Activated CD4-positive, alpha-beta T cell treated with anti-CD3 and anti-CD28 coated beads, Interleukin-2, amount 50 U/mL, for 1 hour (primary cell): ENCODE measurements around the gene PLA2G7.

Source experiments
- DNase-seq: peaks from one replicate; pipeline ENCODE4 v3.0.0-alpha.2; 2020

Gene PLA2G7

DNA sequence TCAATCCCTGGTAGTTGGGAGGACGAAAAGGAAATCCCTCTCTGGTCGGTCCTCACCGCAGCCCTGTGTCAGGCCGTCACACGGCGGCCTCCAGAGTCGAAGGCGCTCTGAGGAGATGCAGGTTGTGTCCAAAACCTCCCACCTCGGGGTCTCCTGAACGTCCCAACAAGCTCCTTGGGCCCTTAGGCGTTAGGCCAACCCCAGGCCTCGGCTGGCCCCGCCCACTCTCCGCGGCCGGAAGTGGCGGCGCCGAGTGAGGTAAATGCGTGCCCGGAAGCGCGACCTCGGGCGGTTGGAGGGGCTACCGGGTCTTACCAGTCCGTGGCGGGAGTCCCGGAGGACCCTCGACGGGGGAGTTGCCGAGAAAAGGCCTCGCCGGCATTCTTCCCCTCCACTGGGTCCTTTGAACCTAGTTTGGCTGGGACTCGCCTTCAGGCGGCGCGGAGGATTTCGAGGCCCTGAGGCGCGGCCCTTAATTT, 47.5 kb downstream of the PLA2G7 start, which contains the start of gene TDRD6:
Gene TDRD6, plus strand, starts transcription at position 267 of the 479 bp plus-strand sequence. CDS start 244 bp downstream, outside the sequence.
- no peak for DNase-seq

DNA sequence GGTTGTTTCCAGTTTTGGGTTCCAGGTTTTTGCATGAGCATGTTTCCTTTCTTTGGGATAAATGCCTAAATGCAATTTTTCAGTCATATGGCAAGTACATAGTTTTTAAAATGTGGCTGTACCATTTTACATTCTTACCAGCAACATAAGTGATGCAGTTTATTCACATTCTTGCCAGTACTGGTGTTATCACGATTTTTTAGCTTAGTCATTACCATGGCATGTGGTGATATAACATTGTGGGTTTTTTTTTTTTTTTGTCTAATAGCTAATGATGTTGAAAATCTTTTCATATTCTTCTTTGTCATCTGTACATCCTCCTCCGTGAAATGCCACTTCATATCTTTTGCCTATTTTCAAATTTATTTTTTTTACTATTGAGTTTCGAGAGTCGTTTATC, 50.4 kb downstream of the PLA2G7 start:
- DNase-seq, result no peak

DNA sequence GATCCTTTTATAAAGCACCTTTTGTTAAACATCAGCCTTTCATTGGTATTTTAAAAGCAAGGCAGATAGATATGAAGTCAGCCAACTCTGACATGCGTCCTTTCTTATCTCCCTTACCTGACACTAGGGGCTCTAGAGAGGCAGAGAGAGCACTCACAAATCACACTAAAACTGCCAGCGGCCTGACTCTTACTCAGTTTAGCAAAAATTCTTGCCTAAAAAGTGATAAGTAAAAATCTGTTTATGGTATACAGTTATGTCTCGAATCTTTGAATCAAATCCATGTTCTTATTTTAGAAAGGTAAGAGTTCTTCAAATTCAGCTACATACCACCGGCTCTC, 57.9 kb downstream of the PLA2G7 start:
- DNase-seq, result no peak

DNA sequence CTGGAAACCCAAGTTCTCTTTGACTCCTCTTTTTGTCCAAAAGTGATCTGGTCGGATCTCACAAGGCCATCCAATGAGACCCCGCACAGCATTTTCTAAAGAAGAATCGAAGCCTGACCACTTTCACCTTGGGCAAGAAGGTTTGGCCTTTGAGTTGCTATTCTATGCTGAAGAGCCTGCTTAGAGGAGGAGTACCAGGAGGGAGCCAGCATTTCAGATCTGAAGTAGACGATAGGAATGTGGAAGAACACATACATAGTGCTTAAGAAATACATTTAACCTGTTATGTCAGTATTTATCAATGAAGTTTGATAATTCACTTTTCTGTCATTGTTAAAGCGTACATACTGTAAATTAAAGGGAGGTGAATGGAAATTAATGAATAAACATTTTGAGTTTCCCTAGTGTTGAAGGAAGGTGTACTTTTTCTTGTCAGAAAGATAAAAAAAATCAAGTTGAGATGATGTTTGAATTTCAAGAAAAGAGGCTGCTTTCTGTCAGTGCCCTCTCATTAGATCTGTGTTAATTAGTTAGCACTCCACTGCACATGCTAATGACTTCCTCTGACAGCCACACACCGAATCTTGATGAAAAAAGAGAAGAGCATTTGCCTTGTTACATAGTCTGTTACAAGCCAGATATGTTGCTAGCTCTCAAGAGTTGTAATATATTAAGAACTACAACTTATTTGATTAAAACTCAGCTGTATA, 58.4 kb downstream of the PLA2G7 start:
- no peak for DNase-seq

DNA sequence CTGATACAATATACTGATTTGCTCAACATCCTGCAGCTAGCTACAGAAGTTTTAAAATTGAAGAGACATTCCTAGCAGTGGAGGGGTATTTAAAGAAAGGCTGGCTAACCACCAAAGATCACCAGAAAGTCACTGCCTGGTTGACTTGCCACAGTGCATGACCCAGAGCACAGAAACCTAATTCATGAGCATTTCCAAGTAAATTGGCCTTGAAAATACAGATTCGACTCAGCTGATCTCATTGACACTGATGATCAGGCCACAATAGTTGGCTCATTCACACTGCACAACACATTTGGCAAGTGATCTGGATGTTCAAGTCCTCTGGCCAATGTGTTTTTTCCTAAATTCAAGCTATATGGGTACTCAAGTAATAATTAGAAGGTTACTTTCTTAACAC, 60.8 kb downstream of the PLA2G7 start:
- no peak for DNase-seq

DNA sequence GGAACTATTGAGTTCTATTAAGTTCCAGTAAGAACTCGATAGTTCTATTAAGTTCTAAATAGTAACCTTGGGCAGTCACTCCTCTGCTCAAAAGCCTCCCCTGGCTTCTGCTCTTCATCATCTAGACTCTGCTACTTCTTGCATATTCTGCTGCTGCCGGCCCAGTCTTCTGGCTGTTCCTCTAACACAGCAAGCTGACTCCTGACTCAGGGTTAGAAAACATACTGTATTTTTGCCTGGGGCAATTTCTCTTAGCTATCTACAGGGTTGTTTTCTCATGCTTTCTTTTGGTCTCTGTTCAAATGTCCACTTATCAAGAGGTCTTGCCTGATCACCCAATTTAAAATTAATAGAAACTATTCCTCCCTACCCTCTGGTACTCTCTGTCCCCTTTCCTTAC, 67.8 kb downstream of the PLA2G7 start:
- DNase-seq, result no peak

DNA sequence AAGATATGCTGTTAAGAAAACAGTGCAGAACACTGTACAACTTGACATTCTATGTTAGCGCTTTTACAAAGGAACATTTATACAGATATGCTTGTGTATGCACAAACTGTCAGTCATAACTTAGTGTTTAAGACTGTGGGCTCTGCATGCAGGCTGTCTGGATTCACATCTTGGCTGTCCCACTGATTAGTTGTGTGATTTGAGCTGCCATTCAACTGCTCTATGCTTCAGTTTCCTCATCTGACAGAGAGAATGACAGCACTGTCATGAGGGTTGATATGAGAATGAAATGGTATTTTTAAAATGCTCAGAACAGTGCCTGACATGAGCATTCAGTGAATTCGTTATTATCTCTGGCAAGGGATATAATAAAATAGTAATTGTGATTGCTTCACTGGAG, 73.7 kb downstream of the PLA2G7 start:
- no peak for DNase-seq

DNA sequence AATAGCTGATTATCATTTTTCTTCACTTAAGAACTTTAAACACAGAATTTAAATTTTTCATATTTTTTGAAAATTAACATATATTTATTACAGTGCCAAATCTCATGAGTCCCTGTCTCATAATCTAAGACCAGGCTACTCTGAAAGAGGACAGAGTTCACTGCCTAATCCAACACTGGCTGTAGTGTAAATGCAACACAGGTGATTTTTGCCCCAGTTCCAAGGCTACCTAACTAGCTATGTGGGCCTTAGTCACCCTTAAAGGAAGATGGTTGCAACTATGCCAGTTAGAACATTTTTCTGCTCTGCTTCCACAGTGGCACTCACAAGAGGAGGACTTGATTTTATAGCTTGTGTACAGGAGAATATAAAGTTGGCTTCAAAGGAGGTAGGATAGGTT, 77.5 kb downstream of the PLA2G7 start:
- DNase-seq, result no peak

DNA sequence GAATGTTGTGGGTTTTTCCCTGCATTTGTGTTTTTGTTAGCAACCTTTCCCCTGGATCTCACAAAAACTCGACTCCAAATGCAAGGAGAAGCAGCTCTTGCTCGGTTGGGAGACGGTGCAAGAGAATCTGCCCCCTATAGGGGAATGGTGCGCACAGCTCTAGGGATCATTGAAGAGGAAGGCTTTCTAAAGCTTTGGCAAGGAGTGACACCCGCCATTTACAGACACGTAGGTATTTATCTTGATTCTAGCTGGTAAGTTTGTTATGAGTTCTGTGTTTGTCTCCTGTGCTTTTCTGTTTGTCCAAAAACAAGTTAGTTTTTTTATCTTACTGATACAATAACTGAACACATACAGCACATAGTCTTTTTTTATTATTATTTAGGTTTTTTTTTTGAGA, 79.4 kb downstream of the PLA2G7 start:
- no peak for DNase-seq
